Caco-2 (cell line): ENCODE measurements around the gene IL34. TPM values are rescaled to one million over a fixed set of nuclear protein-coding genes. Genes with fewer than 3 reads are reported as not detected.

Source experiments
- BruUV-seq: library from RNA; stranded (reverse); fragments of 400-500 nt; replicated peaks from 2 replicates; lab custom pipeline; 2021; lab: Mats Ljungman, UMichigan
- CTCF ChIA-PET: fragments of 300-600 bp; sonication (Branson Sonifier 250); formaldehyde crosslinking; loops from one replicate; lab custom pipeline; 2022; ENCODE audit warnings: antibody characterized with exemption; lab: Charles Lee
- POLR2A ChIA-PET: fragments of 300-600 bp; sonication (Branson Sonifier 250); formaldehyde crosslinking; loops from one replicate; lab custom pipeline; 2022; ENCODE audit warnings: antibody characterized with exemption; lab: Charles Lee
- DNase-seq, 2 experiments: peaks; one replicate each; pipeline versions ENCODE4 v3.0.0 to v3.0.0-alpha.2; 2020 to 2022
- H3K27me3 ChIP-seq: replicated peaks from 2 replicates; pipeline ENCODE4 v1.6.0; 2011; ENCODE audit warnings: low read length; ENCODE audit not compliant: control insufficient read depth, insufficient read depth
- H3K36me3 ChIP-seq: 2 replicates; pipeline ENCODE4 v1.5.1; 2011; ENCODE audit warnings: low read length; ENCODE audit not compliant: control insufficient read depth, insufficient read depth
- H3K4me1 ChIP-seq: fragments of 250-450 bp; sonication (Bioruptor Pico); 2 replicates; pipeline ENCODE4 v1.5.1; 2020; ENCODE audit warnings: mild to moderate bottlenecking
- H3K4me3 ChIP-seq: 2 replicates; pipeline ENCODE4 v1.5.1; 2011; ENCODE audit warnings: low read depth, mild to moderate bottlenecking, control low read depth, low read length
- H3K9me3 ChIP-seq: fragments of 250-450 bp; sonication (Bioruptor Pico); 2 replicates; pipeline ENCODE4 v1.5.1; 2020; ENCODE audit warnings: mild to moderate bottlenecking, moderate library complexity
- H3K27ac Mint-ChIP-seq: one replicate; pipeline ENCODE4 v1.8.0; 2022; ENCODE audit warnings: mixed read lengths; ENCODE audit not compliant: unreplicated experiment
- H3K27me3 Mint-ChIP-seq: one replicate; pipeline ENCODE4 v1.8.0; 2022; ENCODE audit warnings: mixed read lengths; ENCODE audit not compliant: insufficient read depth, unreplicated experiment
- H3K36me3 Mint-ChIP-seq: one replicate; pipeline ENCODE4 v1.8.0; 2022; ENCODE audit warnings: mild to moderate bottlenecking, mixed read lengths; ENCODE audit not compliant: insufficient read depth, unreplicated experiment
- H3K4me1 Mint-ChIP-seq: one replicate; pipeline ENCODE4 v1.8.0; 2022; ENCODE audit warnings: low read depth, mixed read lengths; ENCODE audit not compliant: unreplicated experiment
- H3K4me3 Mint-ChIP-seq: one replicate; pipeline ENCODE4 v1.8.0; 2022; ENCODE audit warnings: mild to moderate bottlenecking, moderate library complexity, mixed read lengths; ENCODE audit not compliant: unreplicated experiment
- H3K9me3 Mint-ChIP-seq: one replicate; pipeline ENCODE4 v1.8.0; 2022; ENCODE audit warnings: mixed read lengths; ENCODE audit not compliant: unreplicated experiment
- intact Hi-C: fragments of 100-400 bp; cut with micrococcal nuclease; formaldehyde crosslinking; loops from one replicate; pipeline ENCODE4 v1.10.0; 2022; ENCODE audit not compliant: unreplicated experiment
- total RNA-seq: library from RNA; stranded (reverse); gene quantifications from 2 replicates; pipeline ENCODE4 v1.2.3, GENCODE V29; 2022
- TF ChIP-seq, protein P1 (sequence below), 2 experiments: fragments of 200-600 bp in 1 of 2; IDR thresholded peaks; 1 replicate in 1 of 2; 2 replicates in 1 of 2; pipeline versions ENCODE4 v1.5.1 to v1.8.0; 2011 to 2022; ENCODE audit warnings: antibody characterized with exemption in 1 of 2, control low read depth in 1 of 2, inconsistent platforms in 1 of 2, low read depth in 1 of 2, low read length in 1 of 2, mild to moderate bottlenecking in 1 of 2, moderate library complexity in 1 of 2; ENCODE audit not compliant: insufficient read depth in 1 of 2, severe bottlenecking in 1 of 2, unreplicated experiment in 1 of 2

IL34 gene
- total RNA-seq, 1 experiment from 2014 or later, result 0.50 TPM

GRCh38 chr16:70687102-70687511, 40.7 kb downstream of the IL34 start:
- Mint-ChIP-seq H3K27me3 (no peaks in the 10 kb centered on the region), H3K4me1 (peaks cover 24% of the 10 kb centered on the region), H3K4me3 (peak overlapping the region; percentile 76), H3K9me3 (no peaks in the 10 kb centered on the region), H3K27ac (peak overlapping the region; percentile 69), H3K36me3 (peaks cover 27% of the 10 kb centered on the region)
- Histone ChIP-seq H3K27me3 (no peaks in the 10 kb centered on the region), H3K4me1 (peaks cover 29% of the 10 kb centered on the region), H3K9me3 (no peaks in the 10 kb centered on the region), H3K36me3 (peaks cover 2% of the 10 kb centered on the region; the same call in 1 of the 2 replicates), H3K4me3 (no peak overlapping the region)
- intact Hi-C loops, result no loop called here
- no TSS peak for BruUV-seq
- ChIA-PET POLR2A (no interaction called here), CTCF (interaction anchor here (1.2 kb wide), 1 partner anchor 84 kb away, joined by 3 read pairs; no protein-coding TSS in a partner anchor)
- TF ChIP-seq, protein P1, sequence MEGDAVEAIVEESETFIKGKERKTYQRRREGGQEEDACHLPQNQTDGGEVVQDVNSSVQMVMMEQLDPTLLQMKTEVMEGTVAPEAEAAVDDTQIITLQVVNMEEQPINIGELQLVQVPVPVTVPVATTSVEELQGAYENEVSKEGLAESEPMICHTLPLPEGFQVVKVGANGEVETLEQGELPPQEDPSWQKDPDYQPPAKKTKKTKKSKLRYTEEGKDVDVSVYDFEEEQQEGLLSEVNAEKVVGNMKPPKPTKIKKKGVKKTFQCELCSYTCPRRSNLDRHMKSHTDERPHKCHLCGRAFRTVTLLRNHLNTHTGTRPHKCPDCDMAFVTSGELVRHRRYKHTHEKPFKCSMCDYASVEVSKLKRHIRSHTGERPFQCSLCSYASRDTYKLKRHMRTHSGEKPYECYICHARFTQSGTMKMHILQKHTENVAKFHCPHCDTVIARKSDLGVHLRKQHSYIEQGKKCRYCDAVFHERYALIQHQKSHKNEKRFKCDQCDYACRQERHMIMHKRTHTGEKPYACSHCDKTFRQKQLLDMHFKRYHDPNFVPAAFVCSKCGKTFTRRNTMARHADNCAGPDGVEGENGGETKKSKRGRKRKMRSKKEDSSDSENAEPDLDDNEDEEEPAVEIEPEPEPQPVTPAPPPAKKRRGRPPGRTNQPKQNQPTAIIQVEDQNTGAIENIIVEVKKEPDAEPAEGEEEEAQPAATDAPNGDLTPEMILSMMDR (IDR thresholded peaks at IDR 0.05; ENCODE audit: insufficient read depth in 1 of 2, low read depth in 1 of 2, low read length in 1 of 2, severe bottlenecking in 1 of 2, unreplicated experiment in 1 of 2), result no peak
- DNase-seq, result no peak

DNA sequence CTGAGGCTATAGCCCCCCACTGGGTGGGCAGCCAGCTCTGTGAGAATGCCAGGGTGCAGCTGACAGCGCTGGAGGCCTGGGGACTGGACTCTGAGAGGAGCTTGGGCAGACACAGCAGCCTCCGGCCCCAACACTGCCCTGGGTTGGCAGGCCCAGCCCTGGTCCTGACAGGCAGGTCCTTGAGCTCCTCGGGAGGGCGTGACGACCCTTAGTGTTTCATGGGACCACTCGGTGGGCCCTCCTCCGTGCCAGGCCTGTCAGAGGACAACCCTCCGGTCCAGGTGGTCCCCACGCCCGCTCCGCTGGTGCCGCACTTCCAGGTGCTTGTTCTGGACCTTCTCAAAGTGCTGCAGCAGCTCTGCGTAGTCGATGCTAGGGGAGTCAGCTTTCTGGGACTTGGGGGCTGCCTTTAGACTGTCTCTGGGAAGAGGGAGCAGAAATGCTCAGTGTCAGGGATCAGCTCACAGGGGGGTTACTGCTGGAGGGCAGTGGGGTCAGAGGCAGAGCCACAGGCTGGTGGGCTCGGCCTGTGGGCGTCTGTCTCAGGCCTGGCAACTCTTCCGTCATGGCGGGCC, 41.4 kb downstream of the IL34 start:
- peak overlapping the region; percentile 69 for H3K27ac Mint-ChIP-seq
- no peaks in the 10 kb centered on the region for H3K27me3 Mint-ChIP-seq
- CTCF ChIA-PET, result interaction anchor here (1.2 kb wide), 1 partner anchor 84 kb away, joined by 3 read pairs; no protein-coding TSS in a partner anchor
- H3K4me3 Mint-ChIP-seq, result peak overlapping the region; percentile 76
- BruUV-seq, result no TSS peak
- TF ChIP-seq, protein P1 (IDR thresholded peaks at IDR 0.05; ENCODE audit: insufficient read depth in 1 of 2, low read depth in 1 of 2, low read length in 1 of 2, severe bottlenecking in 1 of 2, unreplicated experiment in 1 of 2), result no peak
- Histone ChIP-seq H3K4me3 (no peak overlapping the region), H3K36me3 (peaks cover 2% of the 10 kb centered on the region; the same call in 1 of the 2 replicates), H3K27me3 (no peaks in the 10 kb centered on the region), H3K9me3 (no peaks in the 10 kb centered on the region), H3K4me1 (peaks cover 29% of the 10 kb centered on the region)
- POLR2A ChIA-PET, result no interaction called here
- no peaks in the 10 kb centered on the region for H3K9me3 Mint-ChIP-seq
- DNase-seq, result no peak
- peaks cover 20% of the 10 kb centered on the region for H3K4me1 Mint-ChIP-seq
- intact Hi-C loops, result no loop called here
- peaks cover 28% of the 10 kb centered on the region for H3K36me3 Mint-ChIP-seq

GRCh38 chr16:70688246-70688742, 41.9 kb downstream of the IL34 start:
- H3K9me3 ChIP-seq, result no peaks in the 10 kb centered on the region
- TF ChIP-seq, protein P1 (IDR thresholded peaks at IDR 0.05; ENCODE audit: insufficient read depth in 1 of 2, low read depth in 1 of 2, low read length in 1 of 2, severe bottlenecking in 1 of 2, unreplicated experiment in 1 of 2), result no peak
- BruUV-seq, result no TSS peak
- H3K27me3 ChIP-seq, result no peaks in the 10 kb centered on the region
- H3K27me3 Mint-ChIP-seq, result no peaks in the 10 kb centered on the region
- peaks cover 23% of the 10 kb centered on the region for H3K4me1 Mint-ChIP-seq
- CTCF ChIA-PET, result interaction anchor here (1.2 to 1.8 kb wide), 2 partner anchors 83 kb away, joined by 3 to 5 read pairs; no protein-coding TSS in a partner anchor
- H3K9me3 Mint-ChIP-seq, result no peaks in the 10 kb centered on the region
- intact Hi-C loops, result no loop called here
- no peak overlapping the region for H3K4me3 Mint-ChIP-seq
- H3K4me3 ChIP-seq, result no peak overlapping the region
- no peak overlapping the region for H3K27ac Mint-ChIP-seq
- peaks cover 31% of the 10 kb centered on the region for H3K4me1 ChIP-seq
- POLR2A ChIA-PET, result no interaction called here
- no peaks in the 10 kb centered on the region for H3K36me3 ChIP-seq
- DNase-seq, result no peak
- peaks cover 33% of the 10 kb centered on the region for H3K36me3 Mint-ChIP-seq
